Measurements from ENCODE around the gene GALNS.

Gene GALNS

DNA sequence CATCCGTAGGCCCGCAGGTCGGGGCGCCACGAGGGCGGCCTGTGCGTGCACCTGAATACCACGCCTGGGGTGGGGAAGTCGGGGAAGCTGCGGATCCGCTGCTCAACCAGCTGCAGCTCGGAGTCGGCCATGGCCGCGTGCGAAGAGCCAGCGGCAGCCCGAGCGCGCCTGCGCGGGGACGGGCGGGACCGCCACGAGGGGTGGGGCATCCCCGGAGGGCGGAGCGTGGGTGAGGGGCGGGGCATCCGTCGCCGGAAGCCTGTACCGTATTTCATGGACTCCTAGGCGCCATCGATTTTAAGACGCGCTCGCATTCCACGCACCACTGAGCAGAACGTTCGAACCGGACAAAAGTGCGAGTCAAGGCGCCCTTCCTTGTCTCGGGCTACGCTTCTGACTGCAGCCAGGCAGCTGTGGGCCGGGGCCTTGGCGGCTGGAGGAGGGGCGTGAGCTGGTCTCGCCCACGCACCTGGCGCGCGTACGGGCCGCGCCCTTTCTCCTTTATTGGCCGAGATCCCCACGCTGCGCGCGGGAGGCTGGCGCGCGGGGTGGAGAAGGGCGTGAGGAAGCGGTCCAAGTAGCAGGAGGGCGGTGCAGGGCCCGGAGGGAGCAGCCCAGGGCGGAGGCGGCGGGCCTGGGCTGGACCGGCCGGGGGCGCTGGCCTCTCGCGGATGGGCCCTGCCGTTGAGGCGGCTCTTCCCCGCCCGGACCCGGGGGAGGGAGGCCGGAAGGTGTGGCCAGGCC lies 44.8 kb downstream of the GALNS start, which contains the start of gene APRT:
APRT (minus strand) TSS at position 160 of the 744 bp plus-strand sequence; CDS start at position 131, 29 bp downstream.
- peak within 1 kb of the TSS; percentile 70 for H3K4me3 ChIP-seq (replicated peaks; ENCODE audit: low read depth, low read length)
- peak; percentile 96 for DNase-seq (ENCODE audit: low read depth)
- TF ChIP-seq CTCF (IDR thresholded peaks at IDR 0.05; ENCODE audit: low read length, missing control alignments): no peak

GRCh38 chr16:88810912-88811768 lies 45.6 kb downstream of the GALNS start:
- H3K4me3 ChIP-seq (replicated peaks; ENCODE audit: low read depth, low read length): peak overlapping the region; percentile 70
- DNase-seq (ENCODE audit: low read depth): peak; percentile 79
- TF ChIP-seq CTCF (IDR thresholded peaks at IDR 0.05; ENCODE audit: low read length, missing control alignments): no peak

DNA sequence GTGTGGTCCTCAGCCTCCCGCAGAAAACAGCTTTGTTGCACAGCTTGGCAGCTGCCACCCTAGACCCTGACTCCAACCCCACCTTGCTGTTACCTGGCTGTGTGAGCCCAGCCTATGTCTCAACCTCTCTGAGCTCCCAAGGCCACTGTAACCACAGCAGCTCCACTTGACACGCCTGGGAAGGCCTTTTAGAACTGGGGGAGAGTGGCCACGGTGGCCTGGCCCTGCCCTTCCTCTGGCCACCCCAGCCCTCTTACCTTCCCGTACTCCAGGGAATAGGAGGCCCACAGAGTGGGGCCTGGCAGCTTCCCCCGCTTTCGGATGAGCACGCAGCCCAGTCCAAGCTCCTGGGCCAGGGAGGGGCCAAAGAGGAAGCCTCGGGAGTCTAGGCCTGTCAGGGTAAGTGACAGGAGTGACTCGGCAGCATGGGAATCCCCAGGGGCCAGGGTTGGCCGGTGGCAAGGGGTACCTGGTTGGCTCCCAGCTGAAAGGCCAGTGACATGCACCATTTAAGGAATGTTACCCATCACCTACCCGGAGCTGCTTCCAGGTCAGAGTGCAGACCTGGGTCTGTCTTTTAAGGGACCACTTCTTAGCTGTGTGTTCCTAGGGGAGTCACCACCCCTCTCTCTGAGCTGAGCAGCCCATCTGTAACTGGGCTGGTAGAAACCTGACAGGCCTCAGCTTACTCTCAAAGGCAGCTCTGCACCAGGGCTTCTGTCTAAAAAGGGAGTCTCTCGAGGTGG lies 46.4 kb downstream of the GALNS start:
- H3K4me3 ChIP-seq (replicated peaks; ENCODE audit: low read depth, low read length): peak overlapping the region; percentile 70
- TF ChIP-seq CTCF (IDR thresholded peaks at IDR 0.05; ENCODE audit: low read length, missing control alignments): no peak
- no peak for DNase-seq (ENCODE audit: low read depth)

GRCh38 chr16:88809676-88810165 lies 47.0 kb downstream of the GALNS start:
- no peak for TF ChIP-seq CTCF (IDR thresholded peaks at IDR 0.05; ENCODE audit: low read length, missing control alignments)
- DNase-seq (ENCODE audit: low read depth): no peak
- no peak overlapping the region for H3K4me3 ChIP-seq (replicated peaks; ENCODE audit: low read depth, low read length)

DNA sequence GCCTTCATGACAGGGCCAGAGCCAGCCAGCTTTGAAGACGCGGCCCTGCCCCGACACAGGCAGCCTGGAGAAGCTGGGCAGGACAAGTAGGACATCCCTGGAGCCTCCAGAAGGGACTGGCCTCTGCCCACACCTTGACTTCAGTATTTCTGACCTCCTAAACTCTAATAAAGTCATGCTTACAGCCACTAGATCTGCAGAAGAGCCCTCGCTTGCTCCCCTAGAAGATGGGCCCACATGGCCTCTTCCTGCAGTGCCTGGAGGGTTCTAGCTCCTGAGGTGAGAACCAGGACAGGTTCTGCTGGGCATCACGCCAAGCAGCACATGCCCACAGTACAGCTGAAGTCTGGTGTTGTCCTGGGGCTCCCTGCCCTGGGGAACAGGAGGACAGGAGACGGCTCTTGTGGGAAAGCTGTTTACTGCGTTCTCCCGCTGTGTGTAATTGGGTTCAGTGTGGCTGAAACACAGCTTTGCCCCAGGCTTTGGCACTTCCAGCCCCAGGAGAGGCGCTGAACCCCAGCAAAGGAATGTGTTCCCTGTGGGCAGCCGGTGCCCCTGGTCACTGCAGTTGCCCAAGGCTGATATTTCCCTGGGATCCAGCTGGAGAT lies 47.6 kb downstream of the GALNS start:
- no peak for TF ChIP-seq CTCF (IDR thresholded peaks at IDR 0.05; ENCODE audit: low read length, missing control alignments)
- no peak overlapping the region for H3K4me3 ChIP-seq (replicated peaks; ENCODE audit: low read depth, low read length)
- no peak for DNase-seq (ENCODE audit: low read depth)

Measured in fibroblast of pulmonary artery (primary cell).